Coronary artery (tissue), 2 donors: Measurements from ENCODE around the gene ERC1.
"Not testable (repeated sequence)": the region's sequence is repeated elsewhere in the genome, so short reads cannot be mapped to it uniquely, and the experiment has no call there.

Source experiments
- DNase-seq: peaks from one replicate; pipeline ENCODE4 v3.0.0-alpha.2; 2017; ENCODE audit warnings: low spot score
- H3K27ac ChIP-seq, 2 donors: fragments of 200-600 bp; sonication (generic); one replicate each; pipeline ENCODE4 v1.5.1; 2016 to 2019
- H3K4me3 ChIP-seq: fragments of 200-600 bp; sonication (generic); 2 replicates; pipeline ENCODE4 v1.5.1; 2016; ENCODE audit warnings: mild to moderate bottlenecking, moderate library complexity
- TF ChIP-seq, protein P1 (sequence below): fragments of 200-600 bp; sonication (generic); IDR thresholded peaks from one replicate; pipeline ENCODE4 v1.5.1; 2019; ENCODE audit warnings: antibody characterized with exemption

ERC1 gene

GRCh38 chr12:1189163-1189562 is 198.1 kb downstream of the ERC1 start:
- Histone ChIP-seq H3K4me3 (no peak overlapping the region), H3K27ac (no peak overlapping the region)
- DNase-seq = no peak
- TF ChIP-seq, protein P1, sequence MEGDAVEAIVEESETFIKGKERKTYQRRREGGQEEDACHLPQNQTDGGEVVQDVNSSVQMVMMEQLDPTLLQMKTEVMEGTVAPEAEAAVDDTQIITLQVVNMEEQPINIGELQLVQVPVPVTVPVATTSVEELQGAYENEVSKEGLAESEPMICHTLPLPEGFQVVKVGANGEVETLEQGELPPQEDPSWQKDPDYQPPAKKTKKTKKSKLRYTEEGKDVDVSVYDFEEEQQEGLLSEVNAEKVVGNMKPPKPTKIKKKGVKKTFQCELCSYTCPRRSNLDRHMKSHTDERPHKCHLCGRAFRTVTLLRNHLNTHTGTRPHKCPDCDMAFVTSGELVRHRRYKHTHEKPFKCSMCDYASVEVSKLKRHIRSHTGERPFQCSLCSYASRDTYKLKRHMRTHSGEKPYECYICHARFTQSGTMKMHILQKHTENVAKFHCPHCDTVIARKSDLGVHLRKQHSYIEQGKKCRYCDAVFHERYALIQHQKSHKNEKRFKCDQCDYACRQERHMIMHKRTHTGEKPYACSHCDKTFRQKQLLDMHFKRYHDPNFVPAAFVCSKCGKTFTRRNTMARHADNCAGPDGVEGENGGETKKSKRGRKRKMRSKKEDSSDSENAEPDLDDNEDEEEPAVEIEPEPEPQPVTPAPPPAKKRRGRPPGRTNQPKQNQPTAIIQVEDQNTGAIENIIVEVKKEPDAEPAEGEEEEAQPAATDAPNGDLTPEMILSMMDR = no peak

DNA sequence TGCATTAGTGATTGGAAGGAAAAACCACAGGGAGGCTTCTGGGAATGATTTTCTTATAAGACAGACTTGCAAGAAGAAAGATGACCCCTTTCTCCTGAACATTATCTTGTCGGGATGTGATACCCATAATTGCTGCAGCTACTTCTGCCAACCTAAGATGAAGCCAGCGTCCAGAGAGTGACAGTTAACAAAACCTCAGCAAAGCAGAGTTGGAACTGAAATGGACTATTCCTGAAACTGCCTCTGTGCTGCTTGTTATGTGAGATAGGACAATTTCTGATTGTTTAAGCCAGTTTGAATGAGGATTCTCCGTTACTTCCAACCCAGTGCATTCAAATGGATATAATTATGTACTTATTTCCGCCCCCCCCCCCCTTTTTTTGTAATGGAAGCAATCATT is 204.5 kb downstream of the ERC1 start:
- H3K4me3 ChIP-seq = no peak overlapping the region
- TF ChIP-seq, protein P1 = no peak
- no peak for DNase-seq
- no peak overlapping the region for H3K27ac ChIP-seq

GRCh38 chr12:1197264-1198018 is 206.4 kb downstream of the ERC1 start:
- TF ChIP-seq, protein P1 = no peak
- no peak for DNase-seq
- Histone ChIP-seq H3K27ac (no peak overlapping the region), H3K4me3 (no peak overlapping the region)

- DNase-seq = not testable (repeated sequence)
Observed at GRCh38 chr12:1198854-1199253, 207.8 kb downstream of the ERC1 start.

GRCh38 chr12:1199700-1200099 is 208.7 kb downstream of the ERC1 start:
- TF ChIP-seq, protein P1 = no peak
- no peak overlapping the region for H3K27ac ChIP-seq
- no peak for DNase-seq
- H3K4me3 ChIP-seq = no peak overlapping the region

More at GRCh38 chr12:1198854-1199253, 207.8 kb downstream of the ERC1 start:
- not testable (repeated sequence) for H3K27ac ChIP-seq, H3K4me3 ChIP-seq

- no peak overlapping the region for H3K27ac ChIP-seq
- no peak overlapping the region for H3K4me3 ChIP-seq
- TF ChIP-seq, protein P1 = no peak
- no peak for DNase-seq
Observed at GRCh38 chr12:1201030-1201429, 210.0 kb downstream of the ERC1 start.

GRCh38 chr12:1201886-1202285 is 210.9 kb downstream of the ERC1 start:
- no peak for DNase-seq
- no peak overlapping the region for H3K4me3 ChIP-seq
- TF ChIP-seq, protein P1 = no peak
- H3K27ac ChIP-seq = no peak overlapping the region

DNA sequence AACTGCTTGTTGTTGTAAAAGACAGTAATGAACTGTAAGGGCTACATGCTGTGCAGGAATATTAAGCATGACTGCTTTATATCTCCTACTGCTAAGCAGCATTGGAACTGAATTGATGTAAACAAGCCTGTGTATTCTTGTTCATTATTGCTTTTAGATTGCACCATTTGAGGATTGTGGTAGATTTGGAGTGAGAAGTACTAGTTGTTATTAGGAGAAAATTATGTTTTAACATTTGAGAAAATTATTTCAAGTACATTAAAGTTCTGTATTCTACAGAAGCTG is 212.7 kb downstream of the ERC1 start:
- TF ChIP-seq, protein P1 = no peak
- H3K27ac ChIP-seq = no peak overlapping the region
- no peak overlapping the region for H3K4me3 ChIP-seq
- no peak for DNase-seq
